SK-N-SH (cell line): ENCODE results near the gene ITGA5. TPM values are rescaled to one million over a fixed set of nuclear protein-coding genes. Genes with fewer than 3 reads are reported as not detected.

Experiments used
- CTCF ChIA-PET: fragments of 300-600, 350-600 bp; formaldehyde crosslinking; extraction: SDS; loops from one replicate; lab custom pipeline; 2021; lab: Yijun Ruan, JAX
- POLR2A ChIA-PET: fragments of 350-600 bp; sonication (Branson Sonifier 250); formaldehyde crosslinking; extraction: SDS; loops from one replicate; lab custom pipeline; 2020; ENCODE audit warnings: antibody characterized with exemption, inconsistent platforms; lab: Yijun Ruan, JAX
- DNase-seq: peaks from one replicate; pipeline ENCODE4 v3.0.0; 2012
- H2AFZ ChIP-seq: fragments of 200-600 bp; sonication (generic); 2 replicates; pipeline ENCODE4 v1.8.1; 2016; ENCODE audit warnings: antibody characterized with exemption, mild to moderate bottlenecking, low read depth
- H3F3A ChIP-seq: fragments of 200-600 bp; sonication (generic); replicated peaks from 2 replicates; pipeline ENCODE3; 2016; ENCODE audit warnings: antibody characterized with exemption, mild to moderate bottlenecking; ENCODE audit not compliant: insufficient read depth
- H3K27ac ChIP-seq, 2 experiments: fragments of 200-500 bp in 1 of 2; fragments of 200-600 bp in 1 of 2; sonication (Bioruptor generic) in 1 of 2; sonication (generic), shearing (Covaris generic) in 1 of 2; 2 replicates each; pipeline versions ENCODE4 v1.5.1 to v1.6.1; 2014 to 2016; ENCODE audit warnings: low read depth in 2 of 2, inconsistent platforms in 1 of 2, low read length in 1 of 2, mild to moderate bottlenecking in 1 of 2, mixed read lengths in 1 of 2
- H3K27me3 ChIP-seq: fragments of 200-600 bp; sonication (generic), shearing (Covaris generic); 2 replicates; pipeline ENCODE4 v1.6.1; 2016; ENCODE audit warnings: mixed run types; ENCODE audit not compliant: insufficient read depth
- H3K36me3 ChIP-seq, 2 experiments: fragments of 200-500 bp in 1 of 2; fragments of 200-600 bp in 1 of 2; sonication (Bioruptor generic) in 1 of 2; sonication (generic) in 1 of 2; replicated peaks in 1 of 2; 2 replicates each; pipeline versions ENCODE3 to v1.5.1; 2014 to 2016; ENCODE audit warnings: low read length in 1 of 2, mild to moderate bottlenecking in 1 of 2; ENCODE audit not compliant: insufficient read depth in 2 of 2, control insufficient read depth in 1 of 2
- H3K4me1 ChIP-seq, 2 experiments: fragments of 200-500 bp in 1 of 2; fragments of 200-600 bp in 1 of 2; sonication (Bioruptor generic) in 1 of 2; sonication (generic), shearing (Covaris generic) in 1 of 2; 2 replicates each; pipeline versions ENCODE4 v1.5.1 to v1.6.1; 2014 to 2016; ENCODE audit warnings: low read depth in 1 of 2, low read length in 1 of 2, mixed run types in 1 of 2; ENCODE audit not compliant: insufficient read depth in 2 of 2, control insufficient read depth in 1 of 2
- H3K4me2 ChIP-seq: fragments of 200-600 bp; sonication (generic), shearing (Covaris generic); 2 replicates; pipeline ENCODE4 v1.6.1; 2017; ENCODE audit warnings: mixed run types
- H3K4me3 ChIP-seq, 2 experiments: fragments of 200-500 bp in 1 of 2; fragments of 200-600 bp in 1 of 2; sonication (Bioruptor generic) in 1 of 2; sonication (generic), shearing (Covaris generic) in 1 of 2; 2 replicates each; pipeline versions ENCODE4 v1.5.1 to v1.8.1; 2014 to 2016; ENCODE audit warnings: low read depth in 2 of 2, inconsistent platforms in 1 of 2, low read length in 1 of 2, mild to moderate bottlenecking in 1 of 2, mixed read lengths in 1 of 2, moderate library complexity in 1 of 2
- H3K79me2 ChIP-seq: fragments of 200-600 bp; sonication (generic); 2 replicates; pipeline ENCODE4 v1.8.1; 2017; ENCODE audit warnings: mild to moderate bottlenecking; ENCODE audit not compliant: insufficient read depth
- H3K9ac ChIP-seq: fragments of 200-600 bp; sonication (generic); 2 replicates; pipeline ENCODE4 v1.6.1; 2017; ENCODE audit warnings: mixed run types
- H3K9me2 ChIP-seq: fragments of 200-600 bp; sonication (generic); 2 replicates; pipeline ENCODE4 v1.6.1; 2017; ENCODE audit warnings: mixed run types
- H3K9me3 ChIP-seq: fragments of 200-600 bp; sonication (generic); 2 replicates; pipeline ENCODE4 v1.6.1; 2017; ENCODE audit warnings: mixed run types, mild to moderate bottlenecking, moderate library complexity
- H4K20me1 ChIP-seq: fragments of 200-600 bp; sonication (generic); 2 replicates; pipeline ENCODE4 v1.6.1; 2017; ENCODE audit warnings: mild to moderate bottlenecking, mixed run types; ENCODE audit not compliant: insufficient read depth
- EZH2phosphoT487 ChIP-seq: fragments of 200-600 bp; sonication (generic); IDR thresholded peaks from 2 replicates; pipeline ENCODE4 v1.6.1; 2017; ENCODE audit warnings: low read depth, mixed run types, mild to moderate bottlenecking, antibody characterized with exemption, moderate library complexity, borderline replicate concordance
- FOXM1 ChIP-seq: IDR thresholded peaks from 2 replicates; pipeline ENCODE4 v1.4.0; 2012; ENCODE audit warnings: low read depth, mild to moderate bottlenecking
- GABPA ChIP-seq: IDR thresholded peaks from 2 replicates; pipeline ENCODE4 v1.4.0; 2012; ENCODE audit warnings: low read depth, mild to moderate bottlenecking
- GATA2 ChIP-seq: sonication (generic); formaldehyde crosslinking; IDR thresholded peaks from 2 replicates; pipeline ENCODE4 v1.5.0; 2020; ENCODE audit warnings: mild to moderate bottlenecking, missing genetic modification reagents
- MEF2A ChIP-seq: IDR thresholded peaks from 2 replicates; pipeline ENCODE4 v1.4.0; 2012; ENCODE audit warnings: low read depth, borderline replicate concordance
- MXI1 ChIP-seq: IDR thresholded peaks from 2 replicates; pipeline ENCODE4 v1.6.1; 2012; ENCODE audit warnings: mild to moderate bottlenecking, low read depth, low read length, improper control_type of control experiment
- POLR2AphosphoS5 ChIP-seq: IDR thresholded peaks from 2 replicates; pipeline ENCODE4 v1.6.1; 2012; ENCODE audit warnings: low read depth, low read length
- RAD21 ChIP-seq: IDR thresholded peaks from 2 replicates; pipeline ENCODE4 v1.6.1; 2012; ENCODE audit warnings: mild to moderate bottlenecking, low read length
- RCOR1 ChIP-seq: fragments of 150-350 bp; IDR thresholded peaks from 2 replicates; pipeline ENCODE4 v1.6.1; 2017; ENCODE audit warnings: antibody characterized with exemption, low read length
- RFX5 ChIP-seq: IDR thresholded peaks from 2 replicates; pipeline ENCODE4 v1.6.1; 2012; ENCODE audit warnings: mild to moderate bottlenecking, improper control_type of control experiment, low read length
- TAF1 ChIP-seq: IDR thresholded peaks from 2 replicates; pipeline ENCODE4 v1.6.1; 2012; ENCODE audit warnings: low read depth, mild to moderate bottlenecking, low read length, moderate library complexity, borderline replicate concordance
- TEAD4 ChIP-seq: IDR thresholded peaks from 2 replicates; pipeline ENCODE4 v1.4.0; 2012; ENCODE audit warnings: mild to moderate bottlenecking, borderline replicate concordance; ENCODE audit not compliant: insufficient read depth
- ZBTB33 ChIP-seq: IDR thresholded peaks from 2 replicates; pipeline ENCODE4 v1.4.0; 2012; ENCODE audit warnings: low read depth, borderline replicate concordance
- WGBS: methylation state at CpG from one replicate; pipeline ENCODE4 v1.1.6; 2017; ENCODE audit warnings: low lambda C conversion rate; 5-methylcytosine and 5-hydroxymethylcytosine counted together
- polyA plus RNA-seq, 3 experiments: library from polyadenylated mRNA; depleted of rRNA; stranded (reverse); fragments of >200 nt; gene quantifications; 2 replicates each; pipeline ENCODE4 v1.2.3, GENCODE V29; 2012
- TF ChIP-seq, protein P1 (sequence below): fragments of 200-600 bp; sonication (generic); IDR thresholded peaks from 2 replicates; pipeline ENCODE4 v1.6.1; 2017; ENCODE audit warnings: antibody characterized with exemption, mild to moderate bottlenecking, moderate library complexity
- TF ChIP-seq, protein P2 (sequence below): IDR thresholded peaks from 2 replicates; pipeline ENCODE4; 2012
- TF ChIP-seq, protein P3 (sequence below): IDR thresholded peaks from 2 replicates; pipeline ENCODE4 v1.4.0; 2012; ENCODE audit warnings: low read depth, borderline replicate concordance

The ITGA5 gene
- polyA plus RNA-seq, 1 of the 3 experiments (the other 2 are of a cell fraction), result 52.5 TPM

DNA sequence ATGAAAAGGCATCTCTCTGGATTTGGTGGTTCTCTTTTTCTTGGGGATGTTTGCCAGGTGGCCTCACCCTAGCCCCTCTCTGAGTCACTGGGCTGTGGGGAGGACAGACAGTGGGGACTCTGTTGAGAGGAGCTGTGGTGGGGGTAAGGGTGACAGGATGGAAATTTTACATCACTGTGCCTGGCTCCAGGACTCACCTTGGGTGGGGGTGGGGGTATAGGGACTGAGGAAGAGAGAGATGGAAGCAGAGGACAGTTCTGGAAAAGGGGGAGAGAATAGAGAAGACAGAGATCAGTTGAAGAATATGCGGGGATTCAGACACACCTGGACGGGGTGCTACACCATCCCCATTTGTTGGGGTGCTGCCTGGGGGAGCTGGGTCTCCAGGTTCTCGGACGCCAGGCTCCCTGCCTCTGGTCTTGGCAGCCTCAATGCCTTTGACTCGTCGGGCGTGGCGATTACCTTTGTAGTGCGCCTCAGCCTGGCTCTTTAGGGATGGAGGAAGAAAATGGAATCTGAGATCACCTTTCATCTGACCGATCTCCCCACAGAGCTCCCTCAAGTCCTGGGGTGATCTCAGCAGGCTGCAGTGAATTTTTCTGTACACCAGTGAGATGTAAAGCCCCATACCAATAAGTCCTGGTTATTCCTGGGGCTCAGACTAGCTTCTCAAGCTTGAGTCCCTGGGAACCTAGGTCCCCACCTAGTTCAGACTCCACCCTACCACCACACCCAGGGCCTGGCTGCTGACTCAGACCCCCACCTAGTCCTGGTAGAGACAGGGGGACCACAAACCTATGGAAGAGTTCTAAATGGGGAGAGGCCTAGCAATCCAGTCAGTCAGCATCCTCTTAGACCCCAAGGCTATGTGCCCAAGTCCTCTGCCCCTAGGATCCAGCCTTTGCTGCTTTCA, 45.2 kb downstream of the ITGA5 start:
- H3K9me3 ChIP-seq, result no peaks in the 10 kb centered on the region
- no peaks in the 10 kb centered on the region for H4K20me1 ChIP-seq
- H3K36me3 ChIP-seq, result no peaks in the 10 kb centered on the region
- DNase-seq, result no peak
- H2AFZ ChIP-seq, result no peak overlapping the region
- no peaks in the 10 kb centered on the region for H3K9me2 ChIP-seq
- peaks cover 5% of the 10 kb centered on the region for H3F3A ChIP-seq
- H3K27me3 ChIP-seq, result no peaks in the 10 kb centered on the region
- CTCF ChIA-PET, result interaction anchor here (0.6 to 2.0 kb wide), 7 partner anchors 26 to 1327 kb away, joined by 3 to 9 read pairs (median 3); partner anchors contain the start of genes HOXC10 and HOXC9
- H3K79me2 ChIP-seq, result no peaks in the 10 kb centered on the region
- 91% methylated on average over 10 of the region's 10 CpGs for WGBS
- TF ChIP-seq, protein P1, sequence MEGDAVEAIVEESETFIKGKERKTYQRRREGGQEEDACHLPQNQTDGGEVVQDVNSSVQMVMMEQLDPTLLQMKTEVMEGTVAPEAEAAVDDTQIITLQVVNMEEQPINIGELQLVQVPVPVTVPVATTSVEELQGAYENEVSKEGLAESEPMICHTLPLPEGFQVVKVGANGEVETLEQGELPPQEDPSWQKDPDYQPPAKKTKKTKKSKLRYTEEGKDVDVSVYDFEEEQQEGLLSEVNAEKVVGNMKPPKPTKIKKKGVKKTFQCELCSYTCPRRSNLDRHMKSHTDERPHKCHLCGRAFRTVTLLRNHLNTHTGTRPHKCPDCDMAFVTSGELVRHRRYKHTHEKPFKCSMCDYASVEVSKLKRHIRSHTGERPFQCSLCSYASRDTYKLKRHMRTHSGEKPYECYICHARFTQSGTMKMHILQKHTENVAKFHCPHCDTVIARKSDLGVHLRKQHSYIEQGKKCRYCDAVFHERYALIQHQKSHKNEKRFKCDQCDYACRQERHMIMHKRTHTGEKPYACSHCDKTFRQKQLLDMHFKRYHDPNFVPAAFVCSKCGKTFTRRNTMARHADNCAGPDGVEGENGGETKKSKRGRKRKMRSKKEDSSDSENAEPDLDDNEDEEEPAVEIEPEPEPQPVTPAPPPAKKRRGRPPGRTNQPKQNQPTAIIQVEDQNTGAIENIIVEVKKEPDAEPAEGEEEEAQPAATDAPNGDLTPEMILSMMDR, result no peak
- TF ChIP-seq MXI1, result no peak
- TF ChIP-seq EZH2phosphoT487, result no peak
- TF ChIP-seq, protein P2, sequence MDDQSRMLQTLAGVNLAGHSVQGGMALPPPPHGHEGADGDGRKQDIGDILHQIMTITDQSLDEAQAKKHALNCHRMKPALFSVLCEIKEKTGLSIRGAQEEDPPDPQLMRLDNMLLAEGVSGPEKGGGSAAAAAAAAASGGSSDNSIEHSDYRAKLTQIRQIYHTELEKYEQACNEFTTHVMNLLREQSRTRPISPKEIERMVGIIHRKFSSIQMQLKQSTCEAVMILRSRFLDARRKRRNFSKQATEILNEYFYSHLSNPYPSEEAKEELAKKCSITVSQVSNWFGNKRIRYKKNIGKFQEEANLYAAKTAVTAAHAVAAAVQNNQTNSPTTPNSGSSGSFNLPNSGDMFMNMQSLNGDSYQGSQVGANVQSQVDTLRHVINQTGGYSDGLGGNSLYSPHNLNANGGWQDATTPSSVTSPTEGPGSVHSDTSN, result no peak
- no peak for TF ChIP-seq MEF2A
- TF ChIP-seq ZBTB33, result no peak
- TF ChIP-seq GABPA, result no peak
- no peak for TF ChIP-seq TAF1
- no peak for TF ChIP-seq RCOR1
- no peak for TF ChIP-seq FOXM1
- no peak for TF ChIP-seq GATA2
- no peak for TF ChIP-seq TEAD4
- TF ChIP-seq POLR2AphosphoS5, result no peak
- TF ChIP-seq, protein P3, sequence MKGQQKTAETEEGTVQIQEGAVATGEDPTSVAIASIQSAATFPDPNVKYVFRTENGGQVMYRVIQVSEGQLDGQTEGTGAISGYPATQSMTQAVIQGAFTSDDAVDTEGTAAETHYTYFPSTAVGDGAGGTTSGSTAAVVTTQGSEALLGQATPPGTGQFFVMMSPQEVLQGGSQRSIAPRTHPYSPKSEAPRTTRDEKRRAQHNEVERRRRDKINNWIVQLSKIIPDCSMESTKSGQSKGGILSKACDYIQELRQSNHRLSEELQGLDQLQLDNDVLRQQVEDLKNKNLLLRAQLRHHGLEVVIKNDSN, result no peak
- TF ChIP-seq RFX5, result no peak
- no peak for TF ChIP-seq RAD21
- TF ChIP-seq, all 33 proteins: peak for 0
- no peak overlapping the region for H3K4me2 ChIP-seq
- no peak overlapping the region for H3K4me3 ChIP-seq
- no peak overlapping the region for H3K27ac ChIP-seq
- H3K4me1 ChIP-seq, result peaks cover 11 to 43% of the 10 kb centered on the region in 2 experiments; a peak in 2 of 4 replicates
- POLR2A ChIA-PET, result no interaction called here
- no peak overlapping the region for H3K9ac ChIP-seq
